Esophagus squamous epithelium (tissue), 5 donors: ENCODE results near the gene ABCB9. TPM values are rescaled to one million over a fixed set of nuclear protein-coding genes. Genes with fewer than 3 reads are reported as not detected.
"Not testable (repeated sequence)": the region's sequence is repeated elsewhere in the genome, so short reads cannot be mapped to it uniquely, and the experiment has no call there.

Source experiments
- DNase-seq: peaks from one replicate; lab custom pipeline; 2025; lab: John Stamatoyannopoulos, UW
- H3K27ac ChIP-seq, 4 donors: fragments of 200-600 bp; sonication (generic); one replicate each; pipeline ENCODE4 v1.5.1; 2016 to 2019; ENCODE audit warnings: mild to moderate bottlenecking in 1 of 4
- H3K27me3 ChIP-seq, 4 donors: fragments of 200-600 bp; sonication (generic); 1 replicate in 3 of 4; 2 replicates in 1 of 4; pipeline versions ENCODE4 v1.5.1 to v1.6.0; 2017 to 2021; ENCODE audit warnings: antibody characterized with exemption in 1 of 4
- H3K36me3 ChIP-seq, 3 donors: fragments of 200-600 bp; sonication (generic); one replicate each; pipeline ENCODE4 v1.5.1; 2016 to 2019
- H3K4me1 ChIP-seq, 3 donors: fragments of 200-600 bp; sonication (generic); one replicate each; pipeline ENCODE4 v1.5.1; 2017 to 2019
- H3K4me3 ChIP-seq, 4 donors: fragments of 200-600 bp; sonication (generic); 1 replicate in 3 of 4; 2 replicates in 1 of 4; pipeline ENCODE4 v1.5.1; 2016 to 2019; ENCODE audit warnings: mild to moderate bottlenecking in 2 of 4, moderate library complexity in 1 of 4
- H3K9me3 ChIP-seq, 3 donors: fragments of 200-600 bp; sonication (generic); one replicate each; pipeline ENCODE4 v1.5.1; 2016 to 2019
- CTCF ChIP-seq, 6 experiments: fragments of 450-650 bp in 4 of 6; fragments of 200-600 bp in 2 of 6; sonication (generic) in 2 of 6; IDR thresholded peaks; one replicate each; pipeline ENCODE4 v1.5.1; 2016 to 2019; ENCODE audit warnings: antibody characterized with exemption in 6 of 6, mild to moderate bottlenecking in 4 of 6, moderate library complexity in 4 of 6
- POLR2A ChIP-seq, 4 donors: fragments of 450-650 bp; IDR thresholded peaks; one replicate each; pipeline ENCODE4 v1.6.1; 2017; ENCODE audit warnings: antibody characterized with exemption in 4 of 4, mild to moderate bottlenecking in 4 of 4, moderate library complexity in 3 of 4
- WGBS, 2 donors: methylation state at CpG; one replicate each; pipeline ENCODE4 v1.1.5; 2018; 5-methylcytosine and 5-hydroxymethylcytosine counted together
- intact Hi-C: fragments of 100-400 bp; cut with DNase I; formaldehyde crosslinking; loops from one replicate; pipeline ENCODE4 v1.15.0; 2022
- total RNA-seq, 4 donors: library from RNA; depleted of rRNA; stranded (reverse); fragments of >200 nt; gene quantifications; one replicate each; pipeline ENCODE4 v1.1.0, GENCODE V29; 2016
- donor health status: DM: yes; HTN: yes; CAD: no.

Gene ABCB9
- total RNA-seq, 4 donors from 2014 or later: 2.9 to 5.5 (median 3.3) TPM

- 68 to 70% methylated on average over 13 of the region's 13 CpGs for WGBS, 2 donors
- H3K9me3 ChIP-seq: no peaks in the 10 kb centered on the region
- no peak for DNase-seq
- intact Hi-C loops: no loop called here
- peak overlapping the region in 3 of 4 donors; percentile 57 to 74 (median 64) for H3K27ac ChIP-seq
- peaks cover 33 to 68% (median 46%) of the 10 kb centered on the region in 3 donors for H3K4me1 ChIP-seq
- H3K27me3 ChIP-seq: no peaks in the 10 kb centered on the region
- TF ChIP-seq CTCF (IDR thresholded peaks at IDR 0.05) (no peak), POLR2A (IDR thresholded peaks at IDR 0.05) (no peak)
- H3K4me3 ChIP-seq: no peak overlapping the region
- H3K36me3 ChIP-seq: no peaks in the 10 kb centered on the region
Observed at GRCh38 chr12:122943196-122943595, 23.1 kb downstream of the ABCB9 start.

GRCh38 chr12:122942637-122943036 is 23.6 kb downstream of the ABCB9 start:
- Histone ChIP-seq H3K4me3 (no peak overlapping the region), H3K9me3 (no peaks in the 10 kb centered on the region), H3K27me3 (no peaks in the 10 kb centered on the region), H3K36me3 (no peaks in the 10 kb centered on the region), H3K4me1 (peaks cover 33 to 63% (median 43%) of the 10 kb centered on the region in 3 donors), H3K27ac (peak overlapping the region; percentile 29 to 74 (median 60))
- no peak for DNase-seq
- TF ChIP-seq CTCF (IDR thresholded peaks at IDR 0.05) (no peak), POLR2A (IDR thresholded peaks at IDR 0.05) (no peak)
- WGBS, 2 donors: 92 to 100% methylated on average over 2 of the region's 2 CpGs
- intact Hi-C loops: no loop called here

GRCh38 chr12:122941351-122941750 is 24.9 kb downstream of the ABCB9 start:
- WGBS, 2 donors: 42 to 74% methylated on average over 5 of the region's 5 CpGs
- intact Hi-C loops: not testable (repeated sequence)

GRCh38 chr12:122939125-122939524 is 27.1 kb downstream of the ABCB9 start:
- no peak for DNase-seq
- no peak for TF ChIP-seq CTCF (IDR thresholded peaks at IDR 0.05)
- no peak for TF ChIP-seq POLR2A (IDR thresholded peaks at IDR 0.05)
- H3K9me3 ChIP-seq: no peaks in the 10 kb centered on the region
- peaks cover 0 to 15% (median 0%) of the 10 kb centered on the region in 3 donors for H3K36me3 ChIP-seq
- H3K27me3 ChIP-seq: no peaks in the 10 kb centered on the region
- H3K4me3 ChIP-seq: no peak overlapping the region
- 82 to 86% methylated on average over 4 of the region's 4 CpGs for WGBS, 2 donors
- H3K27ac ChIP-seq: no peak overlapping the region
- intact Hi-C loops: no loop called here
- H3K4me1 ChIP-seq: peaks cover 3 to 28% (median 11%) of the 10 kb centered on the region in 3 donors

More at GRCh38 chr12:122941351-122941750, 24.9 kb downstream of the ABCB9 start:
- not testable (repeated sequence) for H3K27ac ChIP-seq, DNase-seq, H3K9me3 ChIP-seq, H3K36me3 ChIP-seq, H3K4me3 ChIP-seq, H3K27me3 ChIP-seq
- peaks cover 24 to 50% (median 30%) of the 10 kb centered on the region in 3 donors for H3K4me1 ChIP-seq

GRCh38 chr12:122937622-122938091 is 28.6 kb downstream of the ABCB9 start:
- TF ChIP-seq CTCF (IDR thresholded peaks at IDR 0.05) (no peak), POLR2A (IDR thresholded peaks at IDR 0.05) (no peak)
- Histone ChIP-seq H3K4me3 (no peak overlapping the region), H3K27ac (no peak overlapping the region), H3K4me1 (peaks cover 0 to 17% (median 5%) of the 10 kb centered on the region in 3 donors), H3K27me3 (no peaks in the 10 kb centered on the region), H3K36me3 (peaks cover 0 to 19% (median 0%) of the 10 kb centered on the region in 3 donors), H3K9me3 (no peaks in the 10 kb centered on the region)
- WGBS, 2 donors: 63 to 64% methylated on average over 3 of the region's 3 CpGs
- DNase-seq: no peak
- intact Hi-C loops: no loop called here
